ENCODE data around the gene BABAM2.

Gene BABAM2

DNA sequence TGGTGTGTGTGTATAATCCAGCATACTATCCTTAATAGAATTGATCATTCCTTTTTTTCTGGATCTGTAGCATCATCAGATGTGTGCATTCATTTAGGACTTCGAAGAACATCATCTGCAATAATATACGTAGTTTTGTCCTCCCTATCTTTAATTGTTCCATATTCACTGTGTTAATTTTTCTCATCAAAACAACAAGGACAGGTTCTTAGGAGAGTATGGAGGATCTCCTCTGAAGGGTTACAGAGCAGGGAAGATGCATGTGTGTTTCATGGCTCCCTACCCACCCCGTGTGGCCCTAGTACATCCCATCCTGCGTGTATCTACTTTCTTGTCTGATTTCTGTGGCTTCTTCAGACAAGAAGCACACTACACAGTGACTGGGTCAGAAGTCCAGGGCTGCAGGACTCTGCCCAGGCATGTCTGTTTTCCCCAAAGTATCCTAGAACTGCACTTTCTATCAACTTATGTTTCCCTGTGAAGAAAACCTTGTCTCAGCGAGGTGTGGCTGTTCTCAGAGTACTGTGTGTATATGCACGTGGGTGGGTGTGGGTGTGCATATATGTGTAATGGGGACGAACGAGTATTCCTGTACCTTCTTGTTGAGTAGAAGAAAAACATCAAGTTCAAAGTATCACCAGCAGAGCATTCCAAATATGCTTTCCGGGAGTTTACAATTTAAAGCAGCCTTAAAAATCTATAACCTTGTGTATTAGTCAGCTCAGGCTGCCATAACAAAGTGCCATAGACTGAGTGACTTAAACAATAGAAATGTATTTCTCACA lies 281.8 kb downstream of the BABAM2 start:
- DNase-seq: no peak

DNA sequence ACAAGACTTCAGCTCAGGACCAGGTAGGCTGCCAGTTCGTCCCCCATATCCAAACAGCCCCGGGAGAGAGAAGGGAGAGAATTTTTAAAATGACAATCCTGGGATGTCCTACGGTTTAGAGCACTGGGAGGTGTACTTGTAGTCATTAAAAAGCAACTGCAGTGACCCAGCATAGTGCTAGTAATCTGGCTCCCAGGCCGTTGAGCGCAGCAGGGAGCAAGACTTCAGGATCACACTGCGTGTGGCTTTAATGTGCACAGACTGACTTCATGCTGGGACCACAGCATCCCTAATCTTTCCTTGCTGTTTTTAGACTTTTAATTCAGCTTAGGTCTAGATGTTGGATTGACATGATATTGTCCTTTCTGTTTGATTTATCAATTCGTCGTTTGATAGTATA lies 282.8 kb downstream of the BABAM2 start:
- no peak for DNase-seq

DNA sequence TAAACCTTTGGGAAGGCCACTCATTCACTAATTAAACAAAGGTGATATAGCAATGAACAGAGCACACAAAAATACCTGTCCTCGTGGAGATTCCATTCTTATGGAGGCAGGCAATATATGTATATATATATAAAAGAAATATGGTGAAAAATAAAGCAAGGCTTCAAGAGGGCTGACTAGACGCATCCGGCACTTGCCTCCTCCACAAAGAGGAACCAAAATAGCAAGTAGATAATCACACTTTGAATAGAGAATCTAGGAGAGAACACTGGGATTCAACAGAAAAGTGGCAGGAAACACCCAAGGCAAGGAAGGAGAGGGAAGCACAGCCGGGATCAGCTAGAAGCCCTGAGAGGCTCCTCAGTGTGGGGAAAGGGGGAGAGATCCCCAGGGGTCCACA lies 283.7 kb downstream of the BABAM2 start:
- no peak for DNase-seq

DNA sequence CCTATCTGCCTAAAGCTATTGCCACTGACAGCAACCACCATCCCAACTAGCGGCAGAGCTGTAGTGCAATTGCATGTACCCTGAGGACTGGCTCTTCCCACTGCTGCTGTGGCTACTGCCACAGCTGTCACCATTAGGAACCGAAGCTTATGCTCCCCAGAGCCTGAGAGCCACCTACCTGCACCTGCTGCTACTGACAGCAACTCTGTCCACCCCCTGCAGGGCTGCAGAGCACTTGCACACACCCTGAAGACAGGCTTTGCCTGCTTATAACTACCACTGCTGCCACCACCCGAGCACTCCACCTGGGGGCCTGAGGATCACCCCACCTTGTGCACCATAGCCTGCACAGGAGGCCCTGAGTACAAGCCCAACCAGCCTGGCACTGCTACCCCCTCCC lies 284.5 kb downstream of the BABAM2 start:
- no peak for DNase-seq

DNA sequence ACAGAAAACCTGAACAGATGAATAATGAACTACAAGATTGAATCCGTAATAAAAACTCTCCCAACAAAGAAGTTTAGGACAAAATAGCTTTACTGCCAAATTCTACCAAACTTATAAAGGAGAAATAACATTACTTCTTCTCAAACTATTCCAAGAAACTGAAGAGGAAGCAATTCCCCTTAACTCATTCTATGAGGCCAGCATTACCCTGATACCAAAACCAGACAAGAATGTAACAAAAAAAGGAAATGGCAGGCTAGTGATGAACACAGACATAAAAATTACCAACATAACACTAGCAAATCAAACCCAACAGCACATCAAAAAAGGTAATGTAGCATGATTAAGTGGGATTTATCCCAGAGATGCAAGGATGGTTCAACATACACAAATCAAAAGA lies 288.4 kb downstream of the BABAM2 start:
- no peak for DNase-seq

DNA sequence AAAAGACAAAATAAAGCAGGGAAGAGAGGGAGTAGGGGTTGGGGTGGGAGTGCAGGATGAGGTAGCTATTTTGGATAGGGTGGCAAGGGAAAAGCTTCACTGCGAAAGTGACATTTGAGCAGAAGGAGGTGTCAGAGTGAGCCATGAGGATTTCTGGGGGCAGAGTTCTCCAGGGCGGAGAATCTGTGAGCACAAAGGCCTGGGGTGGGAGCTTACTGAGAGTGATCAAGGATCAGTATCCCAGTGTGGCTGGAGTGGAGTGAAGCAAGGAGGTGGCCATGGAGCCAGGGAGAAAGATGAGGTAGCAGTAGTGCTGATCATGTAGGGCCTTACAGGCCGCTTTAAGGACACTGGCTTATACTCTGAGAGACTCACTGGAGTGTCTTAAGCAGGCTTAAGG lies 291.3 kb downstream of the BABAM2 start:
- DNase-seq: no peak

DNA sequence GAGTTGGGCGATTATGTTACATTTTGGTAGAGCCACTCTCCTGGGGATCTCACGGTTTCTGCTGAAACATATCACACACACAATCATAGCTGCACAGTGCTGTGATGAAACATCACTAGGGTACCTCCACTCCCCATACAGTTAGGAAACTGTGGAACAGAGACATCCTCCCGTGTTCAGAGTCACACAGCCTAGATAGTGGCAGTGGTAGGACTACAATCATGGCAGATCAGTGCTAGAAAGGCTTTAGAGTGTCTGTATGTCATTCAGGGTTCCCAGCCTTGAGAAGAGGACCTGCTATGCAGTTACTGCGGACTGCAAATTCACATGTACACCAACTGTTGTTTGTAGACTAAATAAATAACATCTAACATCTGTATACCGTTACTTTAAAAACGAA lies 291.8 kb downstream of the BABAM2 start:
- DNase-seq: no peak

DNA sequence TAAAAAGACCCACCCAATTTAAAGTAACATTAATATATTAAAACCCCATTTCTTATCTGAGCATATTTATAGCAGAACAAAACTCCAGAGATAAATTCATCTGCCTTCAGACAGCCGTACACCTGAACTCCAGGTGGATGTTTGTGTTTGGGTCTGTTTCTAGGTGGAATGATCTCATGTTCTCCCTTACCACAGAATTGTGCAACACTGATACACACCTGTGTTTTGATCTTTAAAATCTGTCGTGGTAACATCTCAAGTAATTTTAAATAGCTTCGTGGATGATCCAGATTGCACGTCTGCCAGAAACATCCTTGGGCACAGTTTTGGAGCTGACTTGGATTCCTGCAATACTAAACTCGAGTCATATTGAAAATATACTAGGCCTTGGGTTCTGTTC lies 294.6 kb downstream of the BABAM2 start:
- no peak for DNase-seq

DNA sequence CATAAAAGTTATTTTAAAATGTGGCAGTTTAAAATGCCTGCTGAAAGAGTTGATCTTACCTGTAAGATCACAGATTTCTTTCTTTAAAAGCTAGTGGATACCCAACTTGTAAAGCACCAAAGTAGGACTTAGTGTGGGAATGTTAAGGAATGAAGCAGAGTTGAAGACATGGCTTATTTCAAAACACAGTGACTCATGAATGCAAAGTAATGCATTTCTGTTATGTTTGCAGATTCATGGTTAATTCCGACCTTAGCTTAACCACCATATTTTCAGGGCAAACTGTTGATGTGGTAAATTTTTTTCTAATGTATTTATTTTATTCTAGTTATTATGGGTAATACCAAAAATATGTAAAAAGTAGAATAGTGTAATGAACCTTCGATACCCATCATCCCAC lies 295.4 kb downstream of the BABAM2 start:
- DNase-seq: no peak

DNA sequence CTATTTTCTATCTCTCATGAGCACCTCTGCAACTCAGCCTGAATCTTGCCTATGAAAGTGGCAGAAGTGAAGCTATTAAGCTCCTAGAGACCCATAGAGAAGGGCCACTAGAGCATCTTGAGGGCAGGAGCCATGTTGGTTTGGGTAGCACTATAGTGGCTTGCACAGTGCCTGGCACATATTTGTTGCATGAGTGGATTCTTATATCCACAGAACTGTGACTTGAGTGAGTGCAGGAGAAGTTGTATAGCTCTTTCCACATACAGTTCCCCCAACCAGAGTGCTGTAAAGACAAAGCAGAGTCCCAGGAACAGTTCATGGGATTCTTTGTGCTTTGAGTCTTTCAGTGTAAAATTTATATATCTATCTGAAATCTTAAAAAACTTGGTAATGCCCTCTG lies 296.7 kb downstream of the BABAM2 start:
- DNase-seq: no peak

DNA sequence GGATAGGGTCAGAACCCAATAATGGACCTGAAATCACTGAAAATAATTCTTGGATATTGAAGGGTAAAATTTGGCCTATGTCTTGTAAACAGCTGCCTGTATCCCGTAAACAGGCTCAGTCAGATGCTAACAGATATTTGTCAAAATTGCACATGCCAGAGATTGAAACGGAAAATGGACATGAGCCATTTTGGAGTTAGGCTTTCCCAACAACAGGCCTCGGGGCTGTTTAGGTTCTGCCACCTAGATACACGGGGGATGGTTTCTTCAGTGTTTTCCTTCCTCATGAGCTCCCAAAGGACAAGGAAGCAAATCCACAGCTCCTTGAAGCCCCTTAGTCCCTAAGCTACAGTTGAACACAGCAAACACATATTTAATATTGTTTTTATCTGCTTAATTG lies 297.9 kb downstream of the BABAM2 start:
- no peak for DNase-seq

DNA sequence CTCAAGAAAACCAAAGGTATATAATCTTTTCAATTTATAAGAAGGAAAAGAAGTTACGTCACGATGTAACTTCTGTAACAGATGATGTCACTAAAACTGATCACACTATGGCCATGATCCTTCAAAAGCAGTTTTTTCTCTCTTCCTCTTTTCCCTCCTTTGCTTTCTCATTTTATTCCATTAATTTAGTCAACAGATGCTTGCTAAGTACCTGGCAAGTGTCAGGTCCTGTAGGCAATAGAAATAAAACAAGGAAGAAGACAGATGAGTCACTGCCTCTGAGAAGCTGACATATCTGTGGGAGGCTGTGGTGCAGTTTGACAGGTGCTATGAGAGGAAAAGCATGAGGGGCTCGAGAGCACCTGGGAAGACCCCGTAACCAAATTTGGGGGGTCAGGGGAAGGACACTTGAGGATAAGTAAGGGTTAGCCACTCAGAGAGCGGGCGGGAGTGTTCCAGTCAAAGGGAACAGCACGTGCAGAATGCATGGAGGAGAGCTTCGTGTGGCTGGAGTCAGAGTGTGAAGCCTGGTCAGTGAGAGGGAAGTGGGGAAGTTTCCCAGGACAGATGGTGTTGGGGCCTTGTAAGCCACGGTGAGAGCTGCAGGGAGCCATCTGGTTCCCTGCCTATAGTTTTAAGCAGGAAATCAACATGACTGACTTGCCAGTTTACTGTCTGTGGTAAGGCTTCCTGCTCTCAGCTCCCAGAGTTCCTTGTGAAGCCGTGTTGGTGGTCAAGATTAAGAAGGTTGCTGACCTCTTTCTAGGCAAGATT lies 303.3 kb downstream of the BABAM2 start:
- no peak for DNase-seq

DNA sequence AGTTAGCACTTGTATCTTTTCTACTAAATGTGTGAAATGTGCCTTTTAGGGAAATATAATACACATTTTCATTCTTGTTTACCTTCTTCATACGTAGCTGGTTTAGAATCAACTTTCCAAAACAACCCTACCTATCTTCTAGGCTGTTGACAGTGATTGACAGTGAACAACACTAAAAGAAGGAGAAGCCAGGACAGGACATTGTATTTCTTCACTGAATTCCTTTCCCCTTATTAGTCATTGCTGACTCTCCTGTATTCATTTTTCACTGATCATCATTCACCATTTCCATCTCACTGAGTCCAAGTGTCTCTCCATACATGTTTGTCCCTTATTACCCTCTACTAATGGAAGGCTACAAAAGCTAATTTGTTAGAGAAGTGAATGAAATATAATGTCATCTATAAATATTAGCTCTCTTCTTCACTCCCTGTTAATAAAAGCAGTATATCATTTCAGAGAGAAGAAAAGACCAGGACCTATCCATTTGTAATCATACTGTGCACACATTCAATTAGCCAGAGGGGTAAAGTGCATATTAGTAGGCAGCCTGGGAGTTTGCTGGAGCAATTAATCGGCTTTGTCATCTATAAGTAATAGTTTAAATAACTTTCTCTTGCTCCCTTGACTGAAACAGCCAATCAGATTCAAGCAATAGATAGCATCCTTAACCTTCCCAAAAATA lies 309.6 kb downstream of the BABAM2 start:
- DNase-seq: no peak

DNA sequence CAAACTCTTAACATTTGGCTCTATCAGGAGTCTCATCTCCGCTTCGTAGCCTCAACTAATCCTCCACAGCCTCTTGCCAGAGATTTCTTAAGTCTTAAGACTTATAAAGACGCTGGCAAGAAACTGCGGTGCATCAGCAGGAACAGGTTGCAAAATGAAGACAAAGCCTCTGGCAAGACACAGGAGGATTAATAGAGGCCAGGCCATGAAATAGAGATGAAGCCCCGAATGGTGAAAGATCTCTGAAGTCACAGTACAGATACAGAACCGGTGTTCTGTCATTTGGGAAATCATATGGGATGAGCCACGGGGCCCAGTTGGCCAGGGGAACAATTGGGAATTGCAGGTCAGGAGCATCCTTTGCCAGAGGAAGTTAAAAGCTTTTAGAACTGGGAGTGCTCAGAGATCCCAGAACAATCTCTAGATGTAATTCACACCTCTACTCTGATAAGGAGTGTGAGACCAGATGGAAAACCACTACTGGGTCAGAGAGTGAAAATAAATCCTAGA lies 311.2 kb downstream of the BABAM2 start:
- DNase-seq: no peak

DNA sequence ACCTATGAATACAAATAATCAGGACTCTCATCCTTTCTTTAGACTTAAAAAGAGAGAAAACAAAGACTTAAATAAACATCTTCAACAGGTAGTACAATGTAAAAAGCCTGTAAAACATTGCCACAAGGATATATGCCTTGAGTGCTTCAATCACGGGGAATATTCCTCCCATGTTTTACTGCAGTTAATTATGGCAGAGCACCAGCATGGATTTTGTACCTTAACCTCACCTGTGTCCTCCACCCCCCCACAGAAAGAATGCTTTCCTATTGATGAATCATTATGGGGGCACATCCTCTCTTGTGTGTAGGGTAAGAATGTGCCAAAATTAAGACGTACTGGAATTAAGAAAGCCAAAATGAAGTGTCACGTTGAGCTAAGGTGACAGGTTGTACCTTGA lies 312.2 kb downstream of the BABAM2 start:
- no peak for DNase-seq

DNA sequence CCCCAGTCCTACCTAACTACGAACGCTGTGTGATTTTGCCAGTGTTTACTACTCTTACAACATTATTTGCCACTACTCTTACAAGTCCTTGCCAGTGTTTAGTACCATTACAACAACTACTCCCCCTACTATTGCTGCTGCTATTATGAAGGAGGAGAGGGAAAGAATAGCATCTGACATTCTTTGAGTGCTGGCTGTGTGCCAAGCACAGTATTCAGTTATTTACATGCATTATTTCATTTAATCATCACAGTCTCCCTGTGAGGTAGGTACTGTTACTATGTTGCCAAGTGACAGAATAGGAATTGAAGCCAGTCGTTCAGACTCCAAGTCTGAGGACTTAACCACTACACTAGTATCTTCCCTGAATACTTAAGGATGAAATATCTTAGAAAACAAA lies 316.2 kb downstream of the BABAM2 start:
- DNase-seq: no peak

DNA sequence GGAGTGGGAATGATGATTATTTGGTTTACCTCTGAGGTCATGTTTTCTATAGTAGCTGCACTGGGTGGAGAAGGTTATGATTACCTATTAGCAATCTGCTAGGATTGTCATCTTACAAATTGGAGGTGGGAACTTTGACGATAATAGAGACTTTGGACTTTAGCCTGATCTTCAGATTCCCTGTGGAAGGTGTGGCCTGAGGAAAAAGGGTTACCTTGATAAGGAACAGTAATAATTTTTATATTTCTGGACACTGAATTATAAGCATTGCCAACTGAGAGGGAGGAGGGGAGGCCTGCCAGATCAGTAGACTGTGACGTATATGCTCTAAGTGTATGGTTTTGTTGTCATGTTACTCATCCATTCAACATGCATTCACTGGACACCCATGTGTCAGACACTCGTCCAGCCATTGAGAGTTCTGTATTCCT lies 318.7 kb downstream of the BABAM2 start:
- DNase-seq: no peak

DNA sequence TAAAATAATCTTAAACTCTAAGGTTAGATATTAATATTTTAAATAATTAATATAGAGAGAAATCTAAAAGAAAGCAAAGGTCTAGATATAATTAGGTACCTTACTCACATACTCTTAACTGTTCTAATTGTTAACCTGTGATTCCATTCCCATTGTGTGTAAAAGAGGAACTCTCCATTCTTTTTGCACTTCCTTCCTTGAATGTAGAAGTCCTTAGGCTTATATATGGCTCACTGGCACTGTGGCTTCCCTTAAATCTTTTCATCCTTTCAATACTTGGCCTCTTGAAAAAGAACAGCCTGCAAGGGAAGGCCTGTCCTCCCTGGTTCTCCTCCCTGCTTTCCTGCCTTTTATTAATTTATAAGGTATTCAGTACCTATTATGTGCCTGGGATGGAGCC lies 319.3 kb downstream of the BABAM2 start:
- no peak for DNase-seq

DNA sequence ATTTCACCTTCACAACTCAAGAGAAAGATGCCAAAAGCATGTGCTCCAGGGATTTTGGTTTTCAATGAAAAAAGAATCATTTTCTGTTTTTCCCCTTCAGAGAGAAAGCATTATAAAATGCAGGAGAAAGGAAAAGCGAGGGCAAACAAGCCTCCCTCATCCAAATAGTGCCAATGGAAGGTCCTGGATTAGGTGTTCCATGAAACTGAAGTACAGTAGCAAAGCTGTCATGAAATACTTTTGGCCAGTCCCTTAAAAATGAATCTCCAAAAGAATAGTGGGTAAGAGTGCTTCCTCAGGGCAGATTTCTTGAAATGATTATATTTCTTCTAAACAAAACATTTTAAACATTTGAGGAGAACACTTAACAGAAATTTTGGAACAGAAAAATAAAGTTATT lies 320.0 kb downstream of the BABAM2 start:
- no peak for DNase-seq

DNA sequence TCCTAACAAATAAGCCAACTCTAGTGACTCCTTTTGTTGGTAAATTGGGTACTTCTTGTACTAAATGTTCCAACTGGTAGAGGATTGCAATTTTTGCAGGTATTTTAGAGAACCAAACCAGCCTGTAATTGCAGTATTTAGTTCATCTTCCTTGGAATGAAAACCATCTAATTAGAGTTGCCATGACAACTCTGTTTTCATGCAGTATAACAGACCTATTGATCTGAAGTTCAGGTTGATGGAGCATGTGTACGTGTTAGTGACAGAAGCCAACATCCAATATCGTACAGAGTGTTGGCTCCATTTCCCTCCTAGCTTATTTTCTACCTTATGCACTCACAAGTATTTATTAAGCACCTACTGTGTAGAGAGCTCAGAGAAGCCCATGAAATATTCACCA lies 325.8 kb downstream of the BABAM2 start:
- DNase-seq: no peak

DNA sequence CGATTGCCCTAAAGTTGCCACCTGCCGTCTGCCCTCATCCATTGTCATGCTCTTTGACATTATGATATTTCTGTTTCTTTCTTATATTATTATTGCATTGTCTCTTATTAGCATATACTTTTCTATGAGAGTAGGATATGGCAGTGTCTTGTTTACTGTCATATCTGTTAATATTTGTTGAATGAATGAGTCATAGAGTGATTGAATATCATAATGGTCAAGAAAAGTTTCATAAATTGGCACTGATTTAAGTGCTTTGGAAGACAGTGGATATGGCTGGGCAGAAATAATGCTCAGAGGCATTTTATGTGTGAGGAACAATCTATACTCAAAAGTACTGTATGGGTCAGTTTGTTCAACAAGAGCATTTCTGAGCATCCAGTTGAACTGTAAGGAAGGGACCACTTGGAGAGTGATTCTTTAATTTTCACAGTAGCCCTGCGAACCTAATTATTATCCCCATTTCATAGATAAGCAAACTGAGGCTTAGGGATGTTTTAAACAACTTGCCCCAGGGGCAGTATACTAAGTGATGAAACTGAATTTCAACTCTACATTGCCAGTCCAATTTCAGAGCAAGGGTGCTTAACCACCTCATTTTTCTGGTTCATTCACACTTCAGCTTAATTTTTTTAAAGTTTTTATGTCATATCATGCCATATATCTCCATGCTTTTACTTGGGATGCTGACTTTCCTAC lies 326.7 kb downstream of the BABAM2 start:
- DNase-seq: no peak

DNA sequence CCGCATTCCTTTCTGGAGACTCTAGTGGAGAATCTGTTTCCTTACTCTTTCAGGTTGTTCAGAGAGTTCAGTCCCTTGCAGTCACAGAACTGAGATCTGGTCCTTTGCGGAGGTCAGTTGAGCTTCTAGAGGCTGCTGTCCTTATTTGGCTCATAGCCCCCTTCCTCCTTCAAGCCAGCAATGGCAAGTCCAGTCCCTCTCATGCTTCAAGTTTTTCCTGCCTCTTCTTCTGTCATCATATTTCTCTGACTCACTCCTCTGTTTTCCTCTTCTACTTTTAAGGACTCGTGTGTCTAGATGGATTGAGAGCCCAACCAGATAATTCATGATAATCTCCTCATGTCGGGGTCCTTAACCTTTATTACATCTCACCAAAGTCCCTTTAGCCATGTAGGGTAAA lies 328.6 kb downstream of the BABAM2 start:
- DNase-seq: no peak

DNA sequence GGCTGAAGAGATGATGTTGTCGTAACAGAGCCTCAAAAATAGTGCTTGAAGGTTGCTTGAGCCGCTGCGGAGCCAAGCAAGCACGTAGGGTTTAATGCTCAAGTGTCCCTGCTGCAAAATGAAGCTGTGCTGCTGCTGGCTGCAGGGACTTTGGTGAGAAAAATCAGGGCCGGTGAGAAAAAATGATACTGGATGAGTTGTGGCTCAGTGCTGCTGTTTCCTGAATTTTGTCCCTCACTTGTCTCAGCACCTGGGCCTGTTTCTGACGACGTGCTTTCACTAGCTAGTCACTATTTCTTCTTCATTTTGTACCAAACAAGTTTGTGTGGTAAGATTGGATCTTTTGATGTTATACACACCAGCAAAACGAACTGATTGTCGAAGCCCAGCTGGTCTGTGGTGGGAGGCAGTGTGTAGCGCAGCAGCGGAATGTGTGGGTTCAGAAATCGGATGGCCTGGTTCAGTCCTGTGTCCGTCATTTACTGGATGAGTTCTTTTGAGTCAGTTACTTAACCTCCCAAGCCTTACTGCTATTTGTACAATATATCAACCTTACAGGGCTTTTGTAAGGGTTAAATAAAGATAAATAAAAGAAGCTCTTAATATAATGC lies 329.3 kb downstream of the BABAM2 start:
- DNase-seq: no peak

Data from activated CD4-positive, alpha-beta T cell treated with anti-CD3 and anti-CD28 coated beads, Interleukin-2, amount 50 U/mL, for 48 hours (primary cell).